ENCODE measurements around the gene JTB.

DNA sequence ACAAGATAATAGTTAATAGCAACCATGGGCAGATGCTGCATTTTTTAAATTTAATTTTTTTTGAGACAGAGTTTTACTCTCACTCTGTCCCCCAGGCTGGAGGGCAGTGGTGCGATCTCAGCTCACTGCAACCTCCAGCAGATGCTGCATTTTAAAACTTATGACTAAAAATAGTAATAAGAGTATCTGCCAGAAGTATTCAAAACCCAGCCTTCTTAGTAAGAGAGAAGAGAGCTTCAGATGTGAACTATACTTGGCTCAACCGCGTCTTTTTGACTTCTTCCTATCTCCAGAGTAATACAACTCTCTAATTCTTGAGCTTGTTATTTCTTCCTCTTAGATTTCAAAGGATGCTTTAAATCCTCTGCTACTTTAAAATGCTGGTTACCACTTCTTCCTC is 17.7 kb upstream of the JTB start:
- TF ChIP-seq, protein P1, sequence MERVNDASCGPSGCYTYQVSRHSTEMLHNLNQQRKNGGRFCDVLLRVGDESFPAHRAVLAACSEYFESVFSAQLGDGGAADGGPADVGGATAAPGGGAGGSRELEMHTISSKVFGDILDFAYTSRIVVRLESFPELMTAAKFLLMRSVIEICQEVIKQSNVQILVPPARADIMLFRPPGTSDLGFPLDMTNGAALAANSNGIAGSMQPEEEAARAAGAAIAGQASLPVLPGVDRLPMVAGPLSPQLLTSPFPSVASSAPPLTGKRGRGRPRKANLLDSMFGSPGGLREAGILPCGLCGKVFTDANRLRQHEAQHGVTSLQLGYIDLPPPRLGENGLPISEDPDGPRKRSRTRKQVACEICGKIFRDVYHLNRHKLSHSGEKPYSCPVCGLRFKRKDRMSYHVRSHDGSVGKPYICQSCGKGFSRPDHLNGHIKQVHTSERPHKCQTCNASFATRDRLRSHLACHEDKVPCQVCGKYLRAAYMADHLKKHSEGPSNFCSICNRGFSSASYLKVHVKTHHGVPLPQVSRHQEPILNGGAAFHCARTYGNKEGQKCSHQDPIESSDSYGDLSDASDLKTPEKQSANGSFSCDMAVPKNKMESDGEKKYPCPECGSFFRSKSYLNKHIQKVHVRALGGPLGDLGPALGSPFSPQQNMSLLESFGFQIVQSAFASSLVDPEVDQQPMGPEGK (CRISPR knock-in tag; IDR thresholded peaks at IDR 0.05; ENCODE audit: borderline replicate concordance) = no peak
- TF ChIP-seq CSDC2 (CRISPR knock-in tag; IDR thresholded peaks at IDR 0.05) = no peak
- no peak for TF ChIP-seq TCF4 (CRISPR knock-in tag; IDR thresholded peaks at IDR 0.05; ENCODE audit: borderline replicate concordance)
- TF ChIP-seq, protein P2, sequence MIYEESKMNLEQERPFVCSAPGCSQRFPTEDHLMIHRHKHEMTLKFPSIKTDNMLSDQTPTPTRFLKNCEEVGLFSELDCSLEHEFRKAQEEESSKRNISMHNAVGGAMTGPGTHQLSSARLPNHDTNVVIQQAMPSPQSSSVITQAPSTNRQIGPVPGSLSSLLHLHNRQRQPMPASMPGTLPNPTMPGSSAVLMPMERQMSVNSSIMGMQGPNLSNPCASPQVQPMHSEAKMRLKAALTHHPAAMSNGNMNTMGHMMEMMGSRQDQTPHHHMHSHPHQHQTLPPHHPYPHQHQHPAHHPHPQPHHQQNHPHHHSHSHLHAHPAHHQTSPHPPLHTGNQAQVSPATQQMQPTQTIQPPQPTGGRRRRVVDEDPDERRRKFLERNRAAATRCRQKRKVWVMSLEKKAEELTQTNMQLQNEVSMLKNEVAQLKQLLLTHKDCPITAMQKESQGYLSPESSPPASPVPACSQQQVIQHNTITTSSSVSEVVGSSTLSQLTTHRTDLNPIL (CRISPR knock-in tag; IDR thresholded peaks at IDR 0.05; ENCODE audit: low read depth) = no peak
- TF ChIP-seq ZNF70 (CRISPR knock-in tag; IDR thresholded peaks at IDR 0.05) = no peak
- no peak for TF ChIP-seq RARB (CRISPR knock-in tag; IDR thresholded peaks at IDR 0.05)
- TF ChIP-seq, protein P3, sequence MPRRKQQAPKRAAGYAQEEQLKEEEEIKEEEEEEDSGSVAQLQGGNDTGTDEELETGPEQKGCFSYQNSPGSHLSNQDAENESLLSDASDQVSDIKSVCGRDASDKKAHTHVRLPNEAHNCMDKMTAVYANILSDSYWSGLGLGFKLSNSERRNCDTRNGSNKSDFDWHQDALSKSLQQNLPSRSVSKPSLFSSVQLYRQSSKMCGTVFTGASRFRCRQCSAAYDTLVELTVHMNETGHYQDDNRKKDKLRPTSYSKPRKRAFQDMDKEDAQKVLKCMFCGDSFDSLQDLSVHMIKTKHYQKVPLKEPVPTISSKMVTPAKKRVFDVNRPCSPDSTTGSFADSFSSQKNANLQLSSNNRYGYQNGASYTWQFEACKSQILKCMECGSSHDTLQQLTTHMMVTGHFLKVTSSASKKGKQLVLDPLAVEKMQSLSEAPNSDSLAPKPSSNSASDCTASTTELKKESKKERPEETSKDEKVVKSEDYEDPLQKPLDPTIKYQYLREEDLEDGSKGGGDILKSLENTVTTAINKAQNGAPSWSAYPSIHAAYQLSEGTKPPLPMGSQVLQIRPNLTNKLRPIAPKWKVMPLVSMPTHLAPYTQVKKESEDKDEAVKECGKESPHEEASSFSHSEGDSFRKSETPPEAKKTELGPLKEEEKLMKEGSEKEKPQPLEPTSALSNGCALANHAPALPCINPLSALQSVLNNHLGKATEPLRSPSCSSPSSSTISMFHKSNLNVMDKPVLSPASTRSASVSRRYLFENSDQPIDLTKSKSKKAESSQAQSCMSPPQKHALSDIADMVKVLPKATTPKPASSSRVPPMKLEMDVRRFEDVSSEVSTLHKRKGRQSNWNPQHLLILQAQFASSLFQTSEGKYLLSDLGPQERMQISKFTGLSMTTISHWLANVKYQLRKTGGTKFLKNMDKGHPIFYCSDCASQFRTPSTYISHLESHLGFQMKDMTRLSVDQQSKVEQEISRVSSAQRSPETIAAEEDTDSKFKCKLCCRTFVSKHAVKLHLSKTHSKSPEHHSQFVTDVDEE (CRISPR knock-in tag; IDR thresholded peaks at IDR 0.05) = no peak

Data from SK-N-SH treated with all-trans-retinoic acid at 6 μM for 48 hours (cell line).